Left lung (tissue), 10 donors: ENCODE measurements around the gene PIGQ. TPM values are rescaled to one million over a fixed set of nuclear protein-coding genes. Genes with fewer than 3 reads are reported as not detected.

Source experiments
- ATAC-seq: fragments of 200-7000 bp; cut with Tn5 transposase; one replicate; pipeline ENCODE4 v1.9.1; 2020; ENCODE audit warnings: moderate library complexity
- DNase-seq, 4 donors: peaks; one replicate each; pipeline ENCODE4 v3.0.0-alpha.2; 2013 to 2020
- H3K27ac ChIP-seq, 2 donors: fragments of 200-600 bp; sonication (generic) in 1 of 2; one replicate each; pipeline versions ENCODE4 v1.5.0 to v1.8.0; 2020 to 2021
- H3K27me3 ChIP-seq, 2 donors: fragments of 200-600 bp; sonication (generic) in 1 of 2; one replicate each; pipeline versions ENCODE4 v1.5.0 to v1.8.0; 2020 to 2021
- H3K36me3 ChIP-seq, 2 donors: fragments of 200-600 bp; sonication (generic) in 1 of 2; one replicate each; pipeline versions ENCODE4 v1.5.0 to v1.8.0; 2020 to 2021
- H3K4me1 ChIP-seq, 2 donors: fragments of 200-600 bp; one replicate each; pipeline ENCODE4 v1.8.0; 2021
- H3K4me3 ChIP-seq, 2 donors: fragments of 200-600 bp; sonication (generic) in 1 of 2; one replicate each; pipeline versions ENCODE4 v1.5.0 to v1.8.0; 2020 to 2021; ENCODE audit warnings: mild to moderate bottlenecking in 1 of 2
- H3K9me3 ChIP-seq, 2 donors: fragments of 200-600 bp; sonication (generic) in 1 of 2; one replicate each; pipeline versions ENCODE4 v1.5.0 to v1.8.0; 2020 to 2021
- CTCF ChIP-seq, 2 donors: fragments of 200-600 bp; sonication (generic) in 1 of 2; IDR thresholded peaks; one replicate each; pipeline versions ENCODE4 v1.5.0 to v1.8.0; 2021; ENCODE audit warnings: antibody characterized with exemption in 2 of 2
- intact Hi-C, 2 donors: fragments of 100-400 bp; cut with DNase I; formaldehyde crosslinking; loops; one replicate each; pipeline versions ENCODE4 v1.11.2 to v1.14.2; 2022
- polyA plus RNA-seq, 6 donors: library from polyadenylated mRNA; unstranded; fragments of 120-200 nt; gene quantifications; one replicate each; pipeline ENCODE4 v1.2.1, GENCODE V29; 2013; ENCODE audit not compliant: insufficient read length in 6 of 6
- total RNA-seq, 2 donors: library from RNA; stranded (reverse); fragmentation: NEBNext Ultra II Directional; extraction: Animal tissue kit (Norgen Biotek cat#: 25700); gene quantifications; one replicate each; pipeline ENCODE4 v1.2.1, GENCODE V29; 2021
- donor health status: DM: no; HTN: yes; CAD: no.
- donor health status: DM: no; HTN: no; CAD: no.

PIGQ gene
- total and polyA plus RNA-seq, 8 donors = 32.9 to 68.5 (median 39.0) TPM

DNA sequence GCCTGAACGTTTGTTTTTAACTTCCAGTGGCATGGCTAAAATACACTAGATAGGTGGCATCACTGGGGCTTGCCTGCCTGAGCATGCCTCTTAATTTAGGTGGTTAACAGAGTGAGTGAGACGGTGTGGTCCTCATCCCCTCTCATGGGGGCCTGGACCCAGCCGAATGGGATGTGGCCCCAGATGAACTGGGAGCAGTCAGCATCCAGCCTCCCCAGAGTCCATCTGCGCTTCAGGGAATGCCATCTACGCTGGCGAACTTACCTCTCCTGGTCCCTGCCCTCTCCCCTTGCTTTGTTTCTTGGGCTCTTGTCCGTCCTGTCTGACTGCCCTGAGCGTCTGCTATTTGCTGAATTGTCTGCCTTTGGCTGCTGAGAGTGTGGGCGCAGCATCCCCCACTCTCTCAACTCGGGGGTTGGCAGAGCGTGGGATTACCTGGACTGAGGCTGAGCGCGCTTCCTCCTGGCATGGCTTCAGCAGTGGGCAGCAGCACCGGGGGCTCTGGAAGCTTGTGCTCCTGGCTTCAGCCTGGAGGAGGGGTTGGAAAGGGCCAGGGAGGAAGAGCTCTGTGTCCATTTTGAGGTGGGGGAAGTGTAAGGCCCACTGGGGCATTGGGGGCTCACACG, 22.2 kb downstream of the PIGQ start:
- Histone ChIP-seq H3K9me3 (no peaks in the 10 kb centered on the region), H3K27me3 (no peaks in the 10 kb centered on the region), H3K4me3 (peak overlapping the region in 1 of 2 donors; percentile 90), H3K27ac (peak overlapping the region; percentile 82 to 89), H3K4me1 (peaks cover 38 to 82% of the 10 kb centered on the region in 2 donors), H3K36me3 (no peaks in the 10 kb centered on the region)
- ATAC-seq (no peak), DNase-seq (no peak)
- TF ChIP-seq CTCF (IDR thresholded peaks at IDR 0.05) = no peak
- intact Hi-C loops = no loop called here

DNA sequence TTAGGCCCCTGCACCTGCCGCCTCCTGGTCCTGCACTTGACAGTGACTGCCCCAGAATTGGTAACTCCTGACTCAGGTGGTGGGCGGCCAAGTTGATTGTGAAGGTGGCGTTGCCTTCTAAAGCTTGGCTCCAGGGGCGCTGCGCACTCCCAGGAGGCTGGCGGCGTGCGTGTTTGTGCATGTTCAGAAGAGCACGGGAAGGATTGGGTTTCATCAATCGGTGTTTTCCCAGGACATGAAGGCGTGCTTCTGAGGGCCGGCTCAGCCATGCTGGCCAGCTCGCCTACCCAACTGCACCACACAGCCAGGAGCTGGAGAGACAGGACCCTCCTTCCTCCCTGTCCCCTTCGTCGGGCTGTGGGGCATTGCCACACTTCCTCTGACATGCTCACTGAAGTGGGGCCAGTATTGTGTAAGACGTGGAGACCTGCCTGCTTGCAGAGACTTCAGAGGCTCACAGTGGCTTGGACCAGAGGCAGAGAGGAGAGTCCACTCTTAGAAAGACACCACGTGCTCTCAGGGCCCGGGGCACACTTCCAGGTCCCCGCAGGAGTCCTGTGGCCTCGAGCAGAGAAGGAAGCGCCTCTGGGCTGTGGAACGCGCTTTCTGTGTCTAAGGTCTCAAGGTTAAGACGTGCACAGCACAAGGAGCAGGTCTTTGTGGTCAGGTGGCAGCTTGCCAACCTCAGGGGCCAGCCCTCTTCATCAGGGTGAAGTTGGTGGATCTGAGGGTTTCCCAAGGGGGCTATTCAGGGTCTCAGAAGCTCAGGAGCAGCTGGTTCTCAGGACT, 22.9 kb downstream of the PIGQ start:
- peak in 3 of 4 donors; percentile 44 to 87 (median 76) for DNase-seq
- H3K27ac ChIP-seq = peak overlapping the region; percentile 82 to 89
- no peaks in the 10 kb centered on the region for H3K36me3 ChIP-seq
- peaks cover 33 to 75% of the 10 kb centered on the region in 2 donors for H3K4me1 ChIP-seq
- peak; percentile 10 for ATAC-seq
- H3K4me3 ChIP-seq = peak overlapping the region in 1 of 2 donors; percentile 90
- no peak for TF ChIP-seq CTCF (IDR thresholded peaks at IDR 0.05)
- intact Hi-C loops = no loop called here
- no peaks in the 10 kb centered on the region for H3K27me3 ChIP-seq
- no peaks in the 10 kb centered on the region for H3K9me3 ChIP-seq

- intact Hi-C loops = no loop called here
- peak overlapping the region; percentile 82 to 89 for H3K27ac ChIP-seq
- ATAC-seq (peak; percentile 26), DNase-seq (no peak)
- H3K4me3 ChIP-seq = no peak overlapping the region
- H3K36me3 ChIP-seq = no peaks in the 10 kb centered on the region
- H3K4me1 ChIP-seq = peaks cover 26 to 68% of the 10 kb centered on the region in 2 donors
- no peak for TF ChIP-seq CTCF (IDR thresholded peaks at IDR 0.05)
- H3K9me3 ChIP-seq = no peaks in the 10 kb centered on the region
- no peaks in the 10 kb centered on the region for H3K27me3 ChIP-seq
These were observed 23.6 kb downstream of the PIGQ start for GRCh38 chr16:593406-593805.

DNA sequence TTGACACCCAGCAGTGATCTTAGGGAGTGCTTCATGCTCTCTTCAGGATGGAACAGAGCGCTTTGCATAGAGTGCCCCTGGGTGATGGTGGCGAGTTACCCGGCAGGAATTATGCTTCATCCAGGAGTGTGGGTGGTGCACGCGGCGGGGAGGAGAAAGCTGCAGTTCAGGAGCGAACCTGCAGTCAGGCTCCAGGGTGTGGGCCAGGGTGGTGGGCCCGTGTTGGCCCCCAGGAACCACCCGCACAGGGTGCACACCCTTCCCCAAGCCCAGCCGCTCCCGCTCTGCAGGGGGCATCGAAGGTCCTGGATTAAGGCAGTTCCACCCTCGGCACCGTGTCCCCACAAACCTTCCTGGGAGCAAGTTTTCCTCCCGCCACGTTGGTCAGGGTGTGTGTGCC, 24.0 kb downstream of the PIGQ start:
- Histone ChIP-seq H3K27me3 (no peaks in the 10 kb centered on the region), H3K27ac (peak overlapping the region; percentile 39 to 82), H3K9me3 (no peaks in the 10 kb centered on the region), H3K4me3 (no peak overlapping the region), H3K36me3 (peaks cover 0 to 2% of the 10 kb centered on the region in 2 donors), H3K4me1 (peaks cover 25 to 64% of the 10 kb centered on the region in 2 donors)
- intact Hi-C loops = no loop called here
- TF ChIP-seq CTCF (IDR thresholded peaks at IDR 0.05) = no peak
- DNase-seq (peak in 1 of 4 donors; percentile 58), ATAC-seq (no peak)

- Histone ChIP-seq H3K27ac (no peak overlapping the region), H3K36me3 (peaks cover 0 to 10% of the 10 kb centered on the region in 2 donors), H3K4me3 (no peak overlapping the region), H3K27me3 (no peaks in the 10 kb centered on the region), H3K9me3 (no peaks in the 10 kb centered on the region), H3K4me1 (peaks cover 25 to 64% of the 10 kb centered on the region in 2 donors)
- DNase-seq = peak in 1 of 4 donors; percentile 54
- no peak for TF ChIP-seq CTCF (IDR thresholded peaks at IDR 0.05)
- ATAC-seq = no peak
- intact Hi-C loops = no loop called here
These were observed 25.3 kb downstream of the PIGQ start for GRCh38 chr16:595094-595528.
